ENCODE data around the gene RNF14. TPM values are rescaled to one million over a fixed set of nuclear protein-coding genes. Genes with fewer than 3 reads are reported as not detected.

RNF14 gene
- total RNA-seq, 1 experiment from 2014 or later = 67.1 TPM

- no TSS peak for BruUV-seq (replicated peaks)
- CTCF ChIA-PET = no interaction called here
- TF ChIP-seq CTCF (conservative IDR thresholded peaks at IDR 0.05; ENCODE audit: low read depth, low read length) (no peak), EZH2 (IDR thresholded peaks at IDR 0.05; ENCODE audit: borderline replicate concordance, low read depth, low read length, poor library complexity, severe bottlenecking) (no peak)
- Histone ChIP-seq H3K36me3 (ENCODE audit: insufficient read depth, low read length, poor library complexity, severe bottlenecking) (no peaks in the 10 kb centered on the region), H3K9me3 (ENCODE audit: low read depth, low read length, poor library complexity, severe bottlenecking) (no peaks in the 10 kb centered on the region), H3K4me3 (ENCODE audit: low read depth, low read length, poor library complexity, severe bottlenecking) (no peak overlapping the region), H3K27ac (ENCODE audit: low read depth, low read length, poor library complexity, severe bottlenecking) (no peak overlapping the region), H3K27me3 (replicated peaks; ENCODE audit: insufficient read depth, low read depth, low read length, poor library complexity) (no peaks in the 10 kb centered on the region), H3K4me1 (ENCODE audit: insufficient read depth, low read length, poor library complexity, severe bottlenecking) (no peaks in the 10 kb centered on the region)
- POLR2A ChIA-PET (ENCODE audit: low non-redundant PET) = no interaction called here
- intact Hi-C loops (cut with micrococcal nuclease; ENCODE audit: unreplicated experiment) = no loop called here
- no peak for DNase-seq (ENCODE audit: low spot score)
Measured at GRCh38 chr5:141948812-141949211, 20.1 kb upstream of the RNF14 start.

GRCh38 chr5:141949511-141949910, 19.4 kb upstream of the RNF14 start:
- Histone ChIP-seq H3K27me3 (replicated peaks; ENCODE audit: insufficient read depth, low read depth, low read length, poor library complexity) (no peaks in the 10 kb centered on the region), H3K36me3 (ENCODE audit: insufficient read depth, low read length, poor library complexity, severe bottlenecking) (no peaks in the 10 kb centered on the region), H3K9me3 (ENCODE audit: low read depth, low read length, poor library complexity, severe bottlenecking) (no peaks in the 10 kb centered on the region), H3K4me3 (ENCODE audit: low read depth, low read length, poor library complexity, severe bottlenecking) (no peak overlapping the region), H3K27ac (ENCODE audit: low read depth, low read length, poor library complexity, severe bottlenecking) (no peak overlapping the region), H3K4me1 (ENCODE audit: insufficient read depth, low read length, poor library complexity, severe bottlenecking) (no peaks in the 10 kb centered on the region)
- no TSS peak for BruUV-seq (replicated peaks)
- no peak for DNase-seq (ENCODE audit: low spot score)
- intact Hi-C loops (cut with micrococcal nuclease; ENCODE audit: unreplicated experiment) = no loop called here
- ChIA-PET POLR2A (ENCODE audit: low non-redundant PET) (no interaction called here), CTCF (no interaction called here)
- TF ChIP-seq EZH2 (IDR thresholded peaks at IDR 0.05; ENCODE audit: borderline replicate concordance, low read depth, low read length, poor library complexity, severe bottlenecking) (no peak), CTCF (conservative IDR thresholded peaks at IDR 0.05; ENCODE audit: low read depth, low read length) (no peak)

GRCh38 chr5:141950207-141951005, 18.5 kb upstream of the RNF14 start:
- no peaks in the 10 kb centered on the region for H3K27me3 ChIP-seq (replicated peaks; ENCODE audit: insufficient read depth, low read depth, low read length, poor library complexity)
- no peak for TF ChIP-seq EZH2 (IDR thresholded peaks at IDR 0.05; ENCODE audit: borderline replicate concordance, low read depth, low read length, poor library complexity, severe bottlenecking)
- no peak for TF ChIP-seq CTCF (conservative IDR thresholded peaks at IDR 0.05; ENCODE audit: low read depth, low read length)
- DNase-seq (ENCODE audit: low spot score) = no peak
- intact Hi-C loops (cut with micrococcal nuclease; ENCODE audit: unreplicated experiment) = no loop called here
- H3K9me3 ChIP-seq (ENCODE audit: low read depth, low read length, poor library complexity, severe bottlenecking) = no peaks in the 10 kb centered on the region
- ChIA-PET CTCF (no interaction called here), POLR2A (ENCODE audit: low non-redundant PET) (no interaction called here)
- H3K36me3 ChIP-seq (ENCODE audit: insufficient read depth, low read length, poor library complexity, severe bottlenecking) = no peaks in the 10 kb centered on the region
- BruUV-seq (replicated peaks) = no TSS peak
- no peak overlapping the region for H3K27ac ChIP-seq (ENCODE audit: low read depth, low read length, poor library complexity, severe bottlenecking)
- no peak overlapping the region for H3K4me3 ChIP-seq (ENCODE audit: low read depth, low read length, poor library complexity, severe bottlenecking)
- no peaks in the 10 kb centered on the region for H3K4me1 ChIP-seq (ENCODE audit: insufficient read depth, low read length, poor library complexity, severe bottlenecking)
